ENCODE results near the gene SLC28A1.

DNA sequence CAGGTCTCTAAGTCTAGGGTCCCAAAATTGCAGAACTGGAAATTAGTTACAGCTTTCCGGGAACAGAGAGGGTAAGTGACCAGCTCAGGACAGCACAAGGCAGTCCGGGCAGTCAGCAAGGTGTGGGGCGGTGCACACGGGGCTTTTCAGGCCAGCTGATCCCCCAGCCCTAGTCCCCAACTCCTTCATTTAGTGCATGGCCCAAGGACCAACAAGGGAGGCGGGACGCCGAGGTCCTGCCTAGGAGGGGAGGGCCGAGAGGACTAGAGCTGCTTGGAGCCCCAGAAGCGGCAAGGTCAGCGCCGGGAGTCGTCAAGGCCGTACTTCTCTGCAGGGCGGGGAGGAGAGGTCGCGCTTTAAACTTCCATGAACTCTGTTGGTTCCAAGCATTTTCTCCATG lies 95.2 kb downstream of the SLC28A1 start:
- TF ChIP-seq CTCF (conservative IDR thresholded peaks at IDR 0.05; ENCODE audit: low read length): no peak
- TF ChIP-seq EZH2phosphoT487 (IDR thresholded peaks at IDR 0.05; ENCODE audit: borderline replicate concordance, low read depth, low read length): no peak

Data from OCI-LY7 (cell line).